Measurements from ENCODE around the gene BIRC6. TPM values are rescaled to one million over a fixed set of nuclear protein-coding genes. Genes with fewer than 3 reads are reported as not detected.

Gene BIRC6
- polyA plus RNA-seq, 3 donors: 11.5 to 32.6 (median 12.9) TPM

DNA sequence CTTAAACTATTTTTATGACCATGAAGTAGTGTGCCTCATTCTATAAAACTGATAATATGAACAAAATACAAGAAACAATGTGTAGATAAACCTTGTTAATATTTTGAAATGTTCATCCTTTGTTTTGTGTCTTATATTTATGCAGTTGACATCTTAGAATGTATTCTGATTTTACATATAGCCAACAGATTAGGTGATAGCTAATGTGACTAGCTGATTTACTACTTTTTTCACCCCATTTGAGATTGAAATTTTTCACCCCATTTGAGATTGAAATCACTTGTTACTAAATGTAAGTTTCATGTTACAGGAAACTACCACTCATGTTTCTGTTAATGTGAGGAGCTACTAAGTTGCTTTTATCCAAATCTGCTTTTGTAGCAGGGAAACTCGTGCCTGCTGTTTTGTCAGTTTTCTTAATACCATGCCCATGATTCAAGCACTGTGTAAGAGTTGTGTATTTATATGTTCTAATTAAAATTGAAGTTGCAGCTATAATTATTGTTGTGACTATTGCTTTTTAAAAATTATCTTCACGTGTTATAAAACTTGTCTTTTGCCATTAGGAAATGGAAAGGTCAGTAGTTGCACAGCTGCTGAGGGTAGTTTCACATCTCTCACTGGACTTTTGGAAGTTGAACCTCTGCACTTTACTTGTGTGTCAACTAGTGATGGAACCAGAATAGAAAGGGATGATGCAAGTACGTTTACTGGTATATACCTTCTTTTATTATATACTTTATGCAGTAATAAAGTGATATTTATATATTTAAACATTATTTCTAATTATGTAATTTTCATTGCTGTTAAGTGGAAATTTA is 96.6 kb downstream of the BIRC6 start:
- Histone ChIP-seq H4K20me1 (ENCODE audit: insufficient read depth, low read length) (peaks cover 18% of the 10 kb centered on the region), H3K36me3 (replicated peaks in 1 of 2; ENCODE audit: control insufficient read depth in 1 of 2, insufficient read depth in 2 of 2, low read length in 2 of 2) (peaks cover 54 to 91% of the 10 kb centered on the region in 2 donors), H3K4me2 (replicated peaks; ENCODE audit: extremely low read depth, low read length, poor library complexity, severe bottlenecking) (no peak overlapping the region), H3K4me1 (ENCODE audit: control insufficient read depth in 1 of 2, insufficient read depth in 2 of 2, low read length in 2 of 2) (no peaks in the 10 kb centered on the region), H3K4me3 (replicated peaks in 1 of 3; ENCODE audit: low read depth in 2 of 3, low read length in 3 of 3) (no peak overlapping the region), H3K9ac (ENCODE audit: insufficient read depth, low read length, poor library complexity, severe bottlenecking) (no peak overlapping the region), H3K27ac (ENCODE audit: low read depth in 1 of 2, low read length in 2 of 2) (no peak overlapping the region), H3K9me3 (replicated peaks in 1 of 2; ENCODE audit: control insufficient read depth in 1 of 2, insufficient read depth in 1 of 2, low read length in 2 of 2) (no peaks in the 10 kb centered on the region), H3K79me2 (ENCODE audit: insufficient read depth, low read length) (no peaks in the 10 kb centered on the region), H3K27me3 (ENCODE audit: control insufficient read depth in 2 of 2, insufficient read depth in 2 of 2, low read length in 2 of 2) (no peaks in the 10 kb centered on the region), H2AFZ (ENCODE audit: insufficient read depth, low read depth, low read length, poor library complexity, severe bottlenecking) (no peak overlapping the region)
- no peak overlapping the region for H3K4me3 Mint-ChIP-seq
- no peaks in the 10 kb centered on the region for H3K27me3 Mint-ChIP-seq (ENCODE audit: low read depth in 3 of 3)
- TF ChIP-seq CTCF (IDR thresholded peaks at IDR 0.05): no peak
- no peak for DNase-seq
- intact Hi-C loops (cut with micrococcal nuclease): no loop called here
- no peak overlapping the region for H3K27ac Mint-ChIP-seq
- H3K9me3 Mint-ChIP-seq: peaks cover 0 to 2% (median 0%) of the 10 kb centered on the region in 7 donors
- peaks cover 57 to 67% of the 10 kb centered on the region in 2 donors for H3K36me3 Mint-ChIP-seq
- no CpG with 5 or more reads among the region's 3 CpGs for WGBS (ENCODE audit: insufficient coverage)
- no peaks in the 10 kb centered on the region for H3K4me1 Mint-ChIP-seq

DNA sequence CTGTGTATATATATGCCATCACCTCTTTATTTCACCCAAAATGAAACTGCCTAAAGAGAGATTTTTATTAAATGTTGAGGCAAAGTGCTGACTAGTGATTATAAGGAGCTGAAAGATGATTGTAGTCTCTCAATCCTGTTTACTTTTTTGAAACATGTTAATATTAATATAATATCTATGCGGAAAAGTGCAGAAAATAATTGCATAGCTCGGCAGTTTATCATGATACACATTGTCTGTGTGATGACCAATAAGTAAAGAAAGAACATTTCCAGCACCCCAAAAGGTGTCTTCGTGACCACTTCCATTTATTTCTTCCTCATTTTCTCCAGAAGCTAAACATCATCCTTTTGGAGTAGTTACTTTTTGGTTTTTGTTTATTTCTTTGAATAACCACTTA is 99.0 kb downstream of the BIRC6 start:
- TF ChIP-seq CTCF (IDR thresholded peaks at IDR 0.05): no peak
- Histone ChIP-seq H3K4me3 (replicated peaks in 1 of 3; ENCODE audit: low read depth in 2 of 3, low read length in 3 of 3) (no peak overlapping the region), H3K4me2 (replicated peaks; ENCODE audit: extremely low read depth, low read length, poor library complexity, severe bottlenecking) (no peak overlapping the region), H3K27me3 (ENCODE audit: control insufficient read depth in 2 of 2, insufficient read depth in 2 of 2, low read length in 2 of 2) (no peaks in the 10 kb centered on the region), H3K9me3 (replicated peaks in 1 of 2; ENCODE audit: control insufficient read depth in 1 of 2, insufficient read depth in 1 of 2, low read length in 2 of 2) (no peaks in the 10 kb centered on the region), H2AFZ (ENCODE audit: insufficient read depth, low read depth, low read length, poor library complexity, severe bottlenecking) (no peak overlapping the region), H3K79me2 (ENCODE audit: insufficient read depth, low read length) (no peaks in the 10 kb centered on the region), H4K20me1 (ENCODE audit: insufficient read depth, low read length) (peaks cover 28% of the 10 kb centered on the region), H3K36me3 (replicated peaks in 1 of 2; ENCODE audit: control insufficient read depth in 1 of 2, insufficient read depth in 2 of 2, low read length in 2 of 2) (peaks cover 36 to 77% of the 10 kb centered on the region in 2 donors), H3K9ac (ENCODE audit: insufficient read depth, low read length, poor library complexity, severe bottlenecking) (no peak overlapping the region), H3K27ac (ENCODE audit: low read depth in 1 of 2, low read length in 2 of 2) (no peak overlapping the region), H3K4me1 (ENCODE audit: control insufficient read depth in 1 of 2, insufficient read depth in 2 of 2, low read length in 2 of 2) (no peaks in the 10 kb centered on the region)
- Mint-ChIP-seq H3K4me3 (no peak overlapping the region), H3K27me3 (ENCODE audit: low read depth in 3 of 3) (no peaks in the 10 kb centered on the region), H3K27ac (no peak overlapping the region), H3K9me3 (peaks cover 0 to 2% (median 0%) of the 10 kb centered on the region in 7 donors), H3K36me3 (peaks cover 48 to 60% of the 10 kb centered on the region in 2 donors), H3K4me1 (no peaks in the 10 kb centered on the region)
- whole genome bisulfite sequencing (ENCODE audit: insufficient coverage): no CpG with 5 or more reads among the region's 3 CpGs
- no peak for DNase-seq
- intact Hi-C loops (cut with micrococcal nuclease): no loop called here
